ENCODE measurements around the gene SMAD3. TPM values are rescaled to one million over a fixed set of nuclear protein-coding genes. Genes with fewer than 3 reads are reported as not detected.

The SMAD3 gene
- total and polyA plus RNA-seq, 2 of the 8 experiments (the other 6 are each of a cell fraction or from before 2014, with no cell fraction given), result 10.1 to 12.4 TPM

GRCh38 chr15:67120839-67121643 is 55.6 kb downstream of the SMAD3 start:
- Histone ChIP-seq H2AFZ (ENCODE audit: low read length) (no peak overlapping the region), H3K4me1 (replicated peaks in 1 of 4; ENCODE audit: control insufficient read depth in 3 of 4, insufficient read depth in 4 of 4, low read length in 3 of 4) (peaks cover 0 to 2% (median 0%) of the 10 kb centered on the region in 4 experiments; a peak in 3 of 7 replicates)
- no peak for TF ChIP-seq SIN3A (conservative IDR thresholded peaks at IDR 0.05 in 1 of 2, IDR thresholded peaks at IDR 0.05 in 1 of 2; ENCODE audit: low read depth in 1 of 2, low read length in 2 of 2)
- TF ChIP-seq YY1 (IDR thresholded peaks at IDR 0.05; ENCODE audit: low read depth, low read length), result no peak
- no peak for TF ChIP-seq RAD21 (IDR thresholded peaks at IDR 0.05 in 1 of 2, conservative IDR thresholded peaks at IDR 0.05 in 1 of 2; ENCODE audit: low read depth in 2 of 2, low read length in 2 of 2)
- TF ChIP-seq JUND (IDR thresholded peaks at IDR 0.05; ENCODE audit: low read length), result no peak
- no peak for TF ChIP-seq POU5F1 (IDR thresholded peaks at IDR 0.05; ENCODE audit: low read depth, low read length)
- no peak for TF ChIP-seq HDAC2 (IDR thresholded peaks at IDR 0.05; ENCODE audit: borderline replicate concordance in 1 of 2, low read depth in 2 of 2, low read length in 2 of 2)
- TF ChIP-seq EZH2 (IDR thresholded peaks at IDR 0.05; ENCODE audit: low read depth, low read length, severe bottlenecking), result no peak
- no peak for TF ChIP-seq RFX5 (IDR thresholded peaks at IDR 0.05; ENCODE audit: borderline replicate concordance, low read depth, low read length)
- no peak for TF ChIP-seq SP4 (IDR thresholded peaks at IDR 0.05; ENCODE audit: low read length)
- no peak for TF ChIP-seq NANOG (IDR thresholded peaks at IDR 0.05; ENCODE audit: insufficient read depth, low read depth, low read length, poor library complexity, severe bottlenecking)
- TF ChIP-seq SIX5 (IDR thresholded peaks at IDR 0.05; ENCODE audit: low read depth, low read length), result no peak

More at GRCh38 chr15:67120839-67121643, 55.6 kb downstream of the SMAD3 start:
- no peak overlapping the region for H3K14ac ChIP-seq (ENCODE audit: insufficient read length)
- H4K91ac ChIP-seq (replicated peaks; ENCODE audit: insufficient read length, low read length), result no peak overlapping the region
- no peak overlapping the region for H2BK15ac ChIP-seq (ENCODE audit: low read length)
- H3K27me3 ChIP-seq (replicated peaks in 1 of 4; ENCODE audit: control insufficient read depth in 3 of 4, extremely low read depth in 1 of 4, insufficient read depth in 3 of 4, low read length in 3 of 4), result no peaks in the 10 kb centered on the region
- no peak overlapping the region for H3K56ac ChIP-seq (replicated peaks; ENCODE audit: insufficient read length, low read depth, low read length)
- no peak overlapping the region for H3K9ac ChIP-seq (replicated peaks in 1 of 4; ENCODE audit: extremely low read depth in 1 of 4, low read depth in 3 of 4, low read length in 3 of 4)
- CTCF ChIA-PET (ENCODE audit: partially characterized antibody), result interaction anchor here (0.6 to 2.5 kb wide), 6 partner anchors 8 to 332 kb away, joined by 3 to 12 read pairs (median 3); no protein-coding TSS in a partner anchor
- H2BK12ac ChIP-seq (ENCODE audit: low read depth, low read length), result no peak overlapping the region
- 0 out of 2 replicates have a peak overlapping the region, but pooled peaks have one; percentile 6 for H2AK5ac ChIP-seq (ENCODE audit: low read depth, low read length)
- no peak overlapping the region for H3K4me3 ChIP-seq (ENCODE audit: extremely low read depth in 1 of 4, insufficient read depth in 2 of 4, low read depth in 3 of 4, low read length in 4 of 4)
- POLR2A ChIA-PET (ENCODE audit: partially characterized antibody), result interaction anchor here (1.3 kb wide), 1 partner anchor 11 kb away, joined by 4 read pairs; no protein-coding TSS in a partner anchor
- H3K4ac ChIP-seq (replicated peaks; ENCODE audit: insufficient read length, low read depth, low read length), result no peak overlapping the region
- peaks cover 0 to 2% of the 10 kb centered on the region in 2 experiments for H4K20me1 ChIP-seq (replicated peaks in 1 of 2; ENCODE audit: control insufficient read depth in 1 of 2, insufficient read depth in 2 of 2, low read length in 2 of 2)
- DNase-seq (ENCODE audit: low read depth in 1 of 2, low spot score in 2 of 2) (no peak), FAIRE-seq (no peak)
- H3K79me1 ChIP-seq (ENCODE audit: low read depth, low read length), result no peaks in the 10 kb centered on the region
- no peaks in the 10 kb centered on the region for H3K36me3 ChIP-seq (ENCODE audit: control insufficient read depth in 2 of 4, insufficient read depth in 4 of 4, low read length in 3 of 4)
- H4K5ac ChIP-seq (ENCODE audit: insufficient read length, low read depth, low read length), result no peak overlapping the region
- no peak overlapping the region for H2BK20ac ChIP-seq (ENCODE audit: low read length)
- H3K9me3 ChIP-seq (ENCODE audit: insufficient read depth in 2 of 2, low read depth in 1 of 2, low read length in 1 of 2), result no peaks in the 10 kb centered on the region
- no peaks in the 10 kb centered on the region for H3K23me2 ChIP-seq (ENCODE audit: low read depth, low read length)
- H3K79me2 ChIP-seq (ENCODE audit: control insufficient read depth in 1 of 2, insufficient read depth in 2 of 2, low read length in 2 of 2), result no peaks in the 10 kb centered on the region
- no peak overlapping the region for H3K27ac ChIP-seq (ENCODE audit: low read depth, low read length)
- no peak overlapping the region for H3K4me2 ChIP-seq (ENCODE audit: insufficient read depth in 1 of 2, low read depth in 2 of 2, low read length in 2 of 2)
- H2BK5ac ChIP-seq (ENCODE audit: low read depth, low read length), result peak overlapping the region; percentile 35; the same call in 1 of the 2 replicates
- H4K8ac ChIP-seq (ENCODE audit: extremely low read depth, insufficient read depth, low read length), result no peak overlapping the region; the same call in 1 of the 2 replicates
- H3K18ac ChIP-seq (ENCODE audit: extremely low read depth, low read length), result no peak overlapping the region
- 84% methylated on average over 27 of the region's 27 CpGs; no CpG with 5 or more reads in 1 of the 2 experiments for WGBS, 2 experiments (ENCODE audit: extremely low coverage in 1 of 2, insufficient coverage in 1 of 2, insufficient read length in 1 of 2, insufficient replicate concordance in 2 of 2, low coverage in 1 of 2, low lambda C conversion rate in 2 of 2, missing lambda C conversion rate in 1 of 2)
- no peak overlapping the region for H3K23ac ChIP-seq (ENCODE audit: insufficient read length)
- H2BK120ac ChIP-seq (replicated peaks; ENCODE audit: low read depth, low read length), result no peak overlapping the region

All from H1 (cell line).